ENCODE results near the gene ARHGAP26. TPM values are rescaled to one million over a fixed set of nuclear protein-coding genes. Genes with fewer than 3 reads are reported as not detected.

ARHGAP26 gene
- total RNA-seq, 1 donor from 2014 or later: 10.6 TPM

GRCh38 chr5:143019157-143019556 is 249.0 kb downstream of the ARHGAP26 start:
- DNase-seq: no peak

GRCh38 chr5:143019614-143020515 is 249.7 kb downstream of the ARHGAP26 start:
- no peak for DNase-seq

- DNase-seq: no peak
Observed at GRCh38 chr5:143021595-143021994, 251.4 kb downstream of the ARHGAP26 start.

- DNase-seq: no peak
Observed at GRCh38 chr5:143023411-143024096, 253.4 kb downstream of the ARHGAP26 start.

- no peak for DNase-seq
Observed at GRCh38 chr5:143024228-143024920, 254.2 kb downstream of the ARHGAP26 start.

GRCh38 chr5:143025376-143025775 is 255.2 kb downstream of the ARHGAP26 start:
- DNase-seq: no peak

GRCh38 chr5:143025971-143026370 is 255.8 kb downstream of the ARHGAP26 start:
- no peak for DNase-seq

GRCh38 chr5:143026380-143026779 is 256.2 kb downstream of the ARHGAP26 start:
- no peak for DNase-seq

- DNase-seq: no peak
Observed at GRCh38 chr5:143029293-143029692, 259.1 kb downstream of the ARHGAP26 start.

GRCh38 chr5:143030349-143030748 is 260.2 kb downstream of the ARHGAP26 start:
- DNase-seq: no peak

- DNase-seq: no peak
Observed at GRCh38 chr5:143031781-143032580, 261.8 kb downstream of the ARHGAP26 start.

- no peak for DNase-seq
Observed at GRCh38 chr5:143032581-143032836, 262.3 kb downstream of the ARHGAP26 start.

- DNase-seq: no peak
Observed at GRCh38 chr5:143033535-143034250, 263.5 kb downstream of the ARHGAP26 start.

- DNase-seq: no peak
Observed at GRCh38 chr5:143036146-143036927, 266.2 kb downstream of the ARHGAP26 start.

GRCh38 chr5:143037071-143037470 is 266.9 kb downstream of the ARHGAP26 start:
- no peak for DNase-seq

GRCh38 chr5:143037708-143038107 is 267.5 kb downstream of the ARHGAP26 start:
- DNase-seq: no peak

- DNase-seq: no peak
Observed at GRCh38 chr5:143040622-143041021, 270.4 kb downstream of the ARHGAP26 start.

GRCh38 chr5:143041461-143041860 is 271.3 kb downstream of the ARHGAP26 start:
- DNase-seq: no peak

GRCh38 chr5:143041972-143042770 is 272.0 kb downstream of the ARHGAP26 start:
- DNase-seq: no peak

GRCh38 chr5:143044265-143044664 is 274.1 kb downstream of the ARHGAP26 start:
- DNase-seq: no peak
